GM12878 (cell line): ENCODE results near the gene FNDC3B. TPM values are rescaled to one million over a fixed set of nuclear protein-coding genes. Genes with fewer than 3 reads are reported as not detected.

ENCODE experiments used
- ATAC-seq: fragments of 200-7000 bp; cut with Tn5 transposase; 3 replicates; pipeline ENCODE4 v1.9.1; 2020; ENCODE audit warnings: mild to moderate bottlenecking, moderate library complexity
- BruUV-seq: library from RNA; stranded (reverse); fragments of 400-500 nt; replicated peaks from 2 replicates; lab custom pipeline; 2021; lab: Mats Ljungman, UMichigan
- CTCF ChIA-PET: fragments of 300-600 bp; sonication (Branson Sonifier 250); formaldehyde crosslinking; extraction: SDS; loops from one replicate; lab custom pipeline; 2021; ENCODE audit warnings: inconsistent platforms; lab: Yijun Ruan, JAX
- POLR2A ChIA-PET: fragments of 350-600 bp; formaldehyde crosslinking; extraction: SDS; loops from one replicate; lab custom pipeline; 2021; ENCODE audit warnings: inconsistent platforms; lab: Charles Lee
- RAD21 ChIA-PET: fragments of 300-600 bp; sonication (Branson Sonifier 250); formaldehyde crosslinking; loops from one replicate; lab custom pipeline; 2023; ENCODE audit warnings: antibody characterized with exemption; ENCODE audit not compliant: unreplicated experiment; lab: Charles Lee
- SMC1A ChIA-PET: fragments of 300-600 bp; sonication (Branson Sonifier 250); formaldehyde crosslinking; loops from one replicate; lab custom pipeline; 2023; ENCODE audit not compliant: unreplicated experiment, uncharacterized antibody; lab: Charles Lee
- DNase-seq: peaks from one replicate; pipeline ENCODE4 v3.0.0-alpha.2; 2011; ENCODE audit warnings: low read depth, low spot score
- FAIRE-seq: peaks from 3 replicates; lab custom pipeline; 2011; peaks lifted over from hg19 to GRCh38; lab: Jason Lieb, UNC
- H2AFZ ChIP-seq: 2 replicates; pipeline ENCODE4 v1.6.0; 2011; ENCODE audit warnings: low read depth, low read length, control low read depth; ENCODE audit not compliant: control insufficient read depth
- H3K27ac ChIP-seq: 2 replicates; pipeline ENCODE4 v1.5.1; 2011; ENCODE audit warnings: control low read depth; ENCODE audit not compliant: control insufficient read depth, insufficient read depth
- H3K27me3 ChIP-seq, 2 experiments: replicated peaks in 1 of 2; 2 replicates each; pipeline versions ENCODE4 v1.6.0 to v1.6.1; 2011; ENCODE audit warnings: low read length in 1 of 2; ENCODE audit not compliant: control insufficient read depth in 2 of 2, insufficient read depth in 2 of 2
- H3K36me3 ChIP-seq, 2 experiments: 2 replicates each; pipeline ENCODE4 v1.5.1; 2011; ENCODE audit warnings: low read length in 1 of 2; ENCODE audit not compliant: control insufficient read depth in 2 of 2, insufficient read depth in 2 of 2
- H3K4me1 ChIP-seq: 2 replicates; pipeline ENCODE4 v1.6.1; 2011; ENCODE audit warnings: mild to moderate bottlenecking, low read length, moderate library complexity, mixed read lengths; ENCODE audit not compliant: control insufficient read depth, insufficient read depth
- H3K4me2 ChIP-seq: 2 replicates; pipeline ENCODE4 v1.6.0; 2011; ENCODE audit warnings: control low read depth; ENCODE audit not compliant: control insufficient read depth, insufficient read depth
- H3K4me3 ChIP-seq: fragments of 200-600 bp; sonication (generic); 2 replicates; pipeline ENCODE4 v1.5.1; 2016
- H3K79me2 ChIP-seq: 2 replicates; pipeline ENCODE4 v1.6.0; 2011; ENCODE audit warnings: low read length; ENCODE audit not compliant: control insufficient read depth, insufficient read depth
- H3K9ac ChIP-seq: 2 replicates; pipeline ENCODE4 v1.8.0; 2011; ENCODE audit warnings: low read length, control low read depth, mixed read lengths; ENCODE audit not compliant: control insufficient read depth, insufficient read depth
- H3K9me3 ChIP-seq: replicated peaks from 3 replicates; pipeline ENCODE4 v1.5.1; 2011; ENCODE audit warnings: mild to moderate bottlenecking, low read length; ENCODE audit not compliant: control insufficient read depth, insufficient read depth
- H4K20me1 ChIP-seq: 2 replicates; pipeline ENCODE4 v1.6.0; 2011; ENCODE audit not compliant: control insufficient read depth, insufficient read depth
- BACH1 ChIP-seq: fragments of 450-650 bp; IDR thresholded peaks from 2 replicates; pipeline ENCODE4 v1.6.1; 2017; ENCODE audit warnings: mild to moderate bottlenecking, borderline replicate concordance
- CBX3 ChIP-seq: fragments of 200-600 bp; sonication (generic); IDR thresholded peaks from 2 replicates; pipeline ENCODE4 v1.6.1; 2016; ENCODE audit warnings: low read depth, borderline replicate concordance
- E2F8 ChIP-seq: fragments of 450-650 bp; IDR thresholded peaks from 2 replicates; pipeline ENCODE4 v1.6.1; 2018; ENCODE audit warnings: mild to moderate bottlenecking, low read depth, moderate library complexity; ENCODE audit not compliant: partially characterized antibody
- FOXK2 ChIP-seq: fragments of 450-650 bp; IDR thresholded peaks from 2 replicates; pipeline ENCODE4 v1.6.1; 2017; ENCODE audit warnings: mild to moderate bottlenecking, moderate library complexity
- GATAD2B ChIP-seq: fragments of 450-650 bp; conservative IDR thresholded peaks from 2 replicates; pipeline ENCODE4 v1.6.1; 2017; ENCODE audit warnings: low read depth, mild to moderate bottlenecking, moderate library complexity
- IKZF1 ChIP-seq: fragments of 450-650 bp; conservative IDR thresholded peaks from 2 replicates; pipeline ENCODE4 v1.6.1; 2017; ENCODE audit warnings: antibody characterized with exemption, mild to moderate bottlenecking
- IKZF2 ChIP-seq, 2 experiments: fragments of 450-650 bp; IDR thresholded peaks; 2 replicates each; pipeline ENCODE4 v1.6.1; 2017; ENCODE audit warnings: mild to moderate bottlenecking in 2 of 2, moderate library complexity in 2 of 2
- IRF3 ChIP-seq: fragments of 450-650 bp; IDR thresholded peaks from 2 replicates; pipeline ENCODE4 v1.6.1; 2014; ENCODE audit warnings: mild to moderate bottlenecking
- NR2F1 ChIP-seq: fragments of 450-650 bp; conservative IDR thresholded peaks from 2 replicates; pipeline ENCODE4 v1.6.1; 2017; ENCODE audit warnings: mild to moderate bottlenecking
- PAX5 ChIP-seq: IDR thresholded peaks from 2 replicates; pipeline ENCODE4 v1.6.1; 2011; ENCODE audit warnings: low read depth, low read length, borderline replicate concordance
- POLR2A ChIP-seq: IDR thresholded peaks from 2 replicates; pipeline ENCODE4 v1.6.1; 2011; ENCODE audit warnings: low read depth, mild to moderate bottlenecking, low read length
- POU2F2 ChIP-seq: IDR thresholded peaks from 3 replicates; pipeline ENCODE4 v1.6.1; 2011; ENCODE audit warnings: low read depth, mild to moderate bottlenecking, low read length, borderline replicate concordance
- RAD21 ChIP-seq: IDR thresholded peaks from 2 replicates; pipeline ENCODE4 v1.6.1; 2011; ENCODE audit warnings: mild to moderate bottlenecking, low read depth, low read length, moderate library complexity; ENCODE audit not compliant: insufficient read depth
- SPI1 ChIP-seq: IDR thresholded peaks from 2 replicates; pipeline ENCODE4 v1.6.1; 2011; ENCODE audit warnings: low read depth, mild to moderate bottlenecking, low read length, moderate library complexity, borderline replicate concordance; ENCODE audit not compliant: insufficient read depth
- SUPT20H ChIP-seq: IDR thresholded peaks from 2 replicates; pipeline ENCODE4 v1.6.1; 2011; ENCODE audit warnings: low read depth, mild to moderate bottlenecking, low read length, moderate library complexity, borderline replicate concordance; ENCODE audit not compliant: control insufficient read depth
- TAF1 ChIP-seq: IDR thresholded peaks from 2 replicates; pipeline ENCODE4 v1.6.1; 2011; ENCODE audit warnings: mild to moderate bottlenecking, low read depth, low read length, borderline replicate concordance
- whole genome bisulfite sequencing: methylation state at CpG from one replicate; pipeline ENCODE4 v1.1.6; 2016; ENCODE audit warnings: low lambda C conversion rate; ENCODE audit not compliant: insufficient replicate concordance, insufficient coverage; ENCODE audit errors: missing lambda C conversion rate; 5-methylcytosine and 5-hydroxymethylcytosine counted together
- in situ Hi-C: fragments of 300-500 bp; cut with MboI; formaldehyde crosslinking; loops from 9 replicates; pipeline ENCODE4 v1.14.3; 2018; ENCODE audit warnings: mixed read lengths
- intact Hi-C: fragments of 100-400 bp; cut with micrococcal nuclease; formaldehyde crosslinking; loops from one replicate; pipeline ENCODE4 v1.14.2; 2022; ENCODE audit not compliant: unreplicated experiment
- polyA plus RNA-seq, 11 experiments: library from polyadenylated mRNA; depleted of rRNA in 4 of 11; unstranded in 6 of 11; stranded (reverse) in 5 of 11; fragments of >200 nt; fragmentation: Nextera tagmentation in 4 of 11; fragmentation: Illumina TruSeq in 1 of 11; extraction: Ambion mirVana in 4 of 11; extraction: Trizol in 1 of 11; gene quantifications; 1 replicate in 1 of 11; 2 replicates in 10 of 11; pipeline versions ENCODE4 v1.2.1 to v1.2.3, GENCODE V29; 2011 to 2016; ENCODE audit warnings: inconsistent platforms in 2 of 11, missing spikeins in 2 of 11, low read depth in 1 of 11
- total RNA-seq, 4 experiments: library from RNA; depleted of rRNA in 3 of 4; stranded (reverse); fragments of >200 nt in 3 of 4; fragmentation: Illumina TruSeq in 1 of 4; extraction: Trizol in 1 of 4; gene quantifications; 2 replicates each; pipeline versions ENCODE4 v1.2.1 to v1.2.3, GENCODE V29; 2013 to 2021
- TF ChIP-seq, protein P1 (sequence below): IDR thresholded peaks from 2 replicates; pipeline ENCODE4 v1.6.1; 2012; ENCODE audit warnings: low read length, inconsistent platforms

Gene FNDC3B
- total and polyA plus RNA-seq, 10 of the 15 experiments (the other 5 are each of a cell fraction or from before 2014, with no cell fraction given) = 7.9 to 35.0 (median 18.5) TPM

GRCh38 chr3:172161959-172162358 lies 122.6 kb downstream of the FNDC3B start (continued):
- TF ChIP-seq RAD21 (no peak), POLR2A (no peak)

- ChIA-PET SMC1A (interaction anchor here (0.6 to 23.2 kb wide), 7 partner anchors 7 to 160 kb away, joined by 3 to 441 read pairs (median 3); no protein-coding TSS in a partner anchor), CTCF (interaction anchor here (1.1 to 1.9 kb wide), 5 partner anchors 9 to 128 kb away, joined by 3 to 7 read pairs (median 3); no protein-coding TSS in a partner anchor), RAD21 (interaction anchor here (0.6 to 1.6 kb wide), 3 partner anchors 17 to 112 kb away, joined by 3 read pairs; no protein-coding TSS in a partner anchor), POLR2A (interaction anchor here (0.7 to 1.8 kb wide), 3 partner anchors 9 to 12 kb away, joined by 3 to 6 read pairs (median 3); no protein-coding TSS in a partner anchor)
- no peaks in the 10 kb centered on the region for H3K27me3 ChIP-seq
- no peaks in the 10 kb centered on the region for H4K20me1 ChIP-seq
- TF ChIP-seq TAF1 (no peak), GATAD2B (no peak), SUPT20H (no peak), NR2F1 (no peak), CBX3 (no peak), IKZF1 (no peak), POU2F2 (no peak), FOXK2 (no peak), SPI1 (no peak), IKZF2 (IDR thresholded peaks at IDR 0.05) (no peak), BACH1 (no peak), IRF3 (no peak), PAX5 (no peak), E2F8 (no peak)
- TF ChIP-seq, protein P1, sequence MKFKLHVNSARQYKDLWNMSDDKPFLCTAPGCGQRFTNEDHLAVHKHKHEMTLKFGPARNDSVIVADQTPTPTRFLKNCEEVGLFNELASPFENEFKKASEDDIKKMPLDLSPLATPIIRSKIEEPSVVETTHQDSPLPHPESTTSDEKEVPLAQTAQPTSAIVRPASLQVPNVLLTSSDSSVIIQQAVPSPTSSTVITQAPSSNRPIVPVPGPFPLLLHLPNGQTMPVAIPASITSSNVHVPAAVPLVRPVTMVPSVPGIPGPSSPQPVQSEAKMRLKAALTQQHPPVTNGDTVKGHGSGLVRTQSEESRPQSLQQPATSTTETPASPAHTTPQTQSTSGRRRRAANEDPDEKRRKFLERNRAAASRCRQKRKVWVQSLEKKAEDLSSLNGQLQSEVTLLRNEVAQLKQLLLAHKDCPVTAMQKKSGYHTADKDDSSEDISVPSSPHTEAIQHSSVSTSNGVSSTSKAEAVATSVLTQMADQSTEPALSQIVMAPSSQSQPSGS = no peak
- intact Hi-C loops = no loop called here
- BruUV-seq = no TSS peak
- in situ Hi-C loops = no loop called here
- no peak overlapping the region for H2AFZ ChIP-seq
- H3K79me2 ChIP-seq = peaks cover 24% of the 10 kb centered on the region
- FAIRE-seq (no peak), ATAC-seq (no peak), DNase-seq (no peak)
- H3K9ac ChIP-seq = no peak overlapping the region
- H3K9me3 ChIP-seq = no peaks in the 10 kb centered on the region; the same call in 2 of the 3 replicates
- no peak overlapping the region for H3K4me2 ChIP-seq
- peaks cover 12% of the 10 kb centered on the region for H3K4me1 ChIP-seq
- 97% methylated on average over 3 of the region's 3 CpGs for WGBS
- H3K36me3 ChIP-seq = no peaks in the 10 kb centered on the region
- H3K4me3 ChIP-seq = no peak overlapping the region
- no peak overlapping the region for H3K27ac ChIP-seq
These were observed 123.9 kb downstream of the FNDC3B start for GRCh38 chr3:172163320-172163719.
